Ishikawa (cell line): ENCODE results near the gene MFNG.

Experiments
- CREB1 ChIP-seq: IDR thresholded peaks from 2 replicates; pipeline ENCODE4 v1.6.1; 2012; ENCODE audit warnings: low read depth
- EP300 ChIP-seq: IDR thresholded peaks from 2 replicates; pipeline ENCODE4 v1.6.1; 2012; ENCODE audit warnings: borderline replicate concordance
- FOXM1 ChIP-seq: IDR thresholded peaks from 2 replicates; pipeline ENCODE4 v1.6.1; 2012; ENCODE audit warnings: low read depth, borderline replicate concordance
- NFIC ChIP-seq: IDR thresholded peaks from 2 replicates; pipeline ENCODE4 v1.6.1; 2012
- RAD21 ChIP-seq: IDR thresholded peaks from 2 replicates; pipeline ENCODE4 v1.6.1; 2012; ENCODE audit warnings: low read depth
- TAF1 ChIP-seq: IDR thresholded peaks from 2 replicates; pipeline ENCODE4 v1.6.1; 2012; ENCODE audit warnings: low read depth, mild to moderate bottlenecking
- TCF12 ChIP-seq: IDR thresholded peaks from 2 replicates; pipeline ENCODE4 v1.6.1; 2012; ENCODE audit warnings: low read depth
- TEAD4 ChIP-seq: IDR thresholded peaks from 2 replicates; pipeline ENCODE4 v1.6.1; 2012
- TF ChIP-seq, protein P1 (sequence below): IDR thresholded peaks from 2 replicates; pipeline ENCODE4 v1.6.1; 2012
- TF ChIP-seq, protein P2 (sequence below): IDR thresholded peaks from 2 replicates; pipeline ENCODE4 v1.6.1; 2012; ENCODE audit warnings: low read depth, mild to moderate bottlenecking

- TF ChIP-seq, protein P1, sequence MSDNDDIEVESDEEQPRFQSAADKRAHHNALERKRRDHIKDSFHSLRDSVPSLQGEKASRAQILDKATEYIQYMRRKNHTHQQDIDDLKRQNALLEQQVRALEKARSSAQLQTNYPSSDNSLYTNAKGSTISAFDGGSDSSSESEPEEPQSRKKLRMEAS: no peak
- TF ChIP-seq TAF1: no peak
- no peak for TF ChIP-seq TCF12
- no peak for TF ChIP-seq RAD21
- no peak for TF ChIP-seq EP300
- TF ChIP-seq TEAD4: no peak
- TF ChIP-seq, protein P2, sequence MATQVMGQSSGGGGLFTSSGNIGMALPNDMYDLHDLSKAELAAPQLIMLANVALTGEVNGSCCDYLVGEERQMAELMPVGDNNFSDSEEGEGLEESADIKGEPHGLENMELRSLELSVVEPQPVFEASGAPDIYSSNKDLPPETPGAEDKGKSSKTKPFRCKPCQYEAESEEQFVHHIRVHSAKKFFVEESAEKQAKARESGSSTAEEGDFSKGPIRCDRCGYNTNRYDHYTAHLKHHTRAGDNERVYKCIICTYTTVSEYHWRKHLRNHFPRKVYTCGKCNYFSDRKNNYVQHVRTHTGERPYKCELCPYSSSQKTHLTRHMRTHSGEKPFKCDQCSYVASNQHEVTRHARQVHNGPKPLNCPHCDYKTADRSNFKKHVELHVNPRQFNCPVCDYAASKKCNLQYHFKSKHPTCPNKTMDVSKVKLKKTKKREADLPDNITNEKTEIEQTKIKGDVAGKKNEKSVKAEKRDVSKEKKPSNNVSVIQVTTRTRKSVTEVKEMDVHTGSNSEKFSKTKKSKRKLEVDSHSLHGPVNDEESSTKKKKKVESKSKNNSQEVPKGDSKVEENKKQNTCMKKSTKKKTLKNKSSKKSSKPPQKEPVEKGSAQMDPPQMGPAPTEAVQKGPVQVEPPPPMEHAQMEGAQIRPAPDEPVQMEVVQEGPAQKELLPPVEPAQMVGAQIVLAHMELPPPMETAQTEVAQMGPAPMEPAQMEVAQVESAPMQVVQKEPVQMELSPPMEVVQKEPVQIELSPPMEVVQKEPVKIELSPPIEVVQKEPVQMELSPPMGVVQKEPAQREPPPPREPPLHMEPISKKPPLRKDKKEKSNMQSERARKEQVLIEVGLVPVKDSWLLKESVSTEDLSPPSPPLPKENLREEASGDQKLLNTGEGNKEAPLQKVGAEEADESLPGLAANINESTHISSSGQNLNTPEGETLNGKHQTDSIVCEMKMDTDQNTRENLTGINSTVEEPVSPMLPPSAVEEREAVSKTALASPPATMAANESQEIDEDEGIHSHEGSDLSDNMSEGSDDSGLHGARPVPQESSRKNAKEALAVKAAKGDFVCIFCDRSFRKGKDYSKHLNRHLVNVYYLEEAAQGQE: no peak
- no peak for TF ChIP-seq NFIC
- TF ChIP-seq FOXM1: no peak
- no peak for TF ChIP-seq CREB1
Measured at GRCh38 chr22:37525746-37526350, 39.7 kb upstream of the MFNG start.
